ENCODE data around the gene TMEM229B.

The TMEM229B gene

DNA sequence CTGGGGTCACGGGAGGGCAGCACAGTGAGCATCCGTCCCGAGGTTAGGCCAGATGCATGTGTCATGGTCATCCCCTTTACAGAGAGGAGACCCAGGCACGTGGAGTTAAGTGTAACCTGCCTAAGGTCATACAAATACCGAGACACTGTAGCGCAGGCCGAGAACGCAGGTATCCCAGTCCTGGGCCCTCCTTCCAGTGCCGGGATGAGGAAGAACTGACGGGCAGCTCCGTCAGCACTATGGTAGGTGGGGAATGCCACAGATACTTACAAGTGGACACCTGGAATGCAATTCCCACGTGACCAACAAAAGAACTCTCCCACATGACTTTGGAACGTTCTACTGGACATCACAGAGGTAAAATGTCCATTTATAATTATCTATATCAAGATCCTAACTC, 8.7 kb upstream of the TMEM229B start:
- H3K4me3 ChIP-seq (ENCODE audit: low read length): no peak overlapping the region
- H3K27ac ChIP-seq (ENCODE audit: low read length): no peak overlapping the region
- H3K27me3 ChIP-seq (ENCODE audit: control insufficient read depth, insufficient read depth, low read length): no peaks in the 10 kb centered on the region
- no peak overlapping the region for H3K9ac ChIP-seq (ENCODE audit: low read length)
- no peaks in the 10 kb centered on the region for H3K36me3 ChIP-seq (ENCODE audit: control insufficient read depth, low read depth, low read length)
- H3K9me3 ChIP-seq (ENCODE audit: control insufficient read depth, low read depth, low read length): no peaks in the 10 kb centered on the region
- H3K4me1 ChIP-seq (ENCODE audit: control insufficient read depth, low read depth, low read length): peaks cover 3% of the 10 kb centered on the region

DNA sequence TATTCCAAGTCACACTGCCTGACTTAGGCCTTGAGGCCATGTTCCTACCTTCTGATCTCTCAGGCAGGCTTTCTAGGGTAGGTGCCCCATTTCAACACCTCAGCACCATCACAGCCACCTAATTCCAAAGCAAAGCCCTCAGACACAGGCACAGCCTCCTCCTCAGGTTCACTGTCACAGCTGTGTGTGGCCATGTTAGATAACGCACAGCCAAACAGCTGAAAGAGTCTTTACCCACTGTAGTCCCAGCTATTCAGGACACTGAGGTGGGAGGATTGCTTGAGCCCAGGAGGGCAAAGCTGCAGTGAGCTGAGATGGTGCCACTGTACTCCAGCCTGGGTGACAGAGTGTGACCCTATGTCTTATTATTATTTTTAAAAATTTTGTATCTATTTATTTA, 7.3 kb upstream of the TMEM229B start:
- Histone ChIP-seq H3K36me3 (ENCODE audit: control insufficient read depth, low read depth, low read length) (no peaks in the 10 kb centered on the region), H3K27ac (ENCODE audit: low read length) (no peak overlapping the region), H3K27me3 (ENCODE audit: control insufficient read depth, insufficient read depth, low read length) (no peaks in the 10 kb centered on the region), H3K4me1 (ENCODE audit: control insufficient read depth, low read depth, low read length) (peaks cover 11% of the 10 kb centered on the region), H3K4me3 (ENCODE audit: low read length) (no peak overlapping the region), H3K9ac (ENCODE audit: low read length) (no peak overlapping the region), H3K9me3 (ENCODE audit: control insufficient read depth, low read depth, low read length) (no peaks in the 10 kb centered on the region)

DNA sequence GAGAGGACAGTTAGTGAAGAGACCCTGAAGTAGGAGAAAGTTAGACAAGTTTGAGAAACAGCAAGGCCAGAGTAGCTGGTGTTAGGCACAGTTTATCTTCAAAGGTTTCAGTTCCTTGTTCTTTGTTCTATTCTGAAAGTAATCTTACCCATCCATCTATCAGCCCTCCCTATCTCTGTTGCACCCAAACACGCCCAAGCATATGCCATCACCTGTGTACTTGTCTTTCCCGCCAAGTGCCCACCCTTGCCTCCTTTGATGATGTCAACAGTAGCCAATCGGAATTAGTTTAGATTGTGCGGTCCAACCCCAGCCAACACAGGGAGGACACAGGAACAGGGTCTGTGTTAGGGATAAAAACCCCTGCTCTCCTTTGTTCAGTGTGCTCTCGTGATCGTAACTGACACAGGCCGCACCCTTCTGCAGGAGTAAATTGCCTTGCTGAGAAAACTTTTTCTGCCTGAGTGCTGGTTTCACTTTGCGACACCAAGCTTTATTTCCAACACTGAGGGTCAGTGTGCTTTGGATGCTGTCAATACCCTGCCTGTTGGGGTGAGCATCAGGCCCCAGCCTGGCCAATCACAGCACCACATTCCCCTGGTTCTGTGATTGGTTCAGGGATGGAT, 4.7 kb upstream of the TMEM229B start:
- H3K9ac ChIP-seq (ENCODE audit: low read length): no peak overlapping the region
- no peak overlapping the region for H3K27ac ChIP-seq (ENCODE audit: low read length)

DNA sequence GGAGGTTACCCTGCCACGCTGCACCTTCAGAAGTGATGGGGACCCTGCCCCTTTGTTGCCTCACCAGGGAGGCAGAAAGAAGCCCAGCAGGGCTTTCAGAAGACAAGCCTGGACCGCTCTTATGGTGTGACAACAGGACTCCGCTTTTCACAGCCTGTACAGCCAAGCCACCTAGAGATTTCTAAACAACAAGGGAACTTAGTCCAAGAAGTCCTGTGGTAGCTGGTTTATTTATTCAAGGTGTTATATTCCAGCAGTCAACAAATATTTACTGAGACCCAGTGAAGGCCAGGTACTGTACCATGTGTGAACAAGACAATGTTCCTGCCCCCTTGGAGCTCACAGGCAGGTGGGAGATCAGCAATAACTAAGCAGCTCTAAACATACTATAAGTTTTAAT, 4.0 kb upstream of the TMEM229B start:
- no peaks in the 10 kb centered on the region for H3K9me3 ChIP-seq (ENCODE audit: control insufficient read depth, low read depth, low read length)
- peaks cover 11% of the 10 kb centered on the region for H3K4me1 ChIP-seq (ENCODE audit: control insufficient read depth, low read depth, low read length)
- no peak overlapping the region for H3K4me3 ChIP-seq (ENCODE audit: low read length)
- no peaks in the 10 kb centered on the region for H3K27me3 ChIP-seq (ENCODE audit: control insufficient read depth, insufficient read depth, low read length)
- H3K9ac ChIP-seq (ENCODE audit: low read length): no peak overlapping the region
- H3K36me3 ChIP-seq (ENCODE audit: control insufficient read depth, low read depth, low read length): no peaks in the 10 kb centered on the region
- no peak overlapping the region for H3K27ac ChIP-seq (ENCODE audit: low read length)

More for the DNA sequence above, 4.7 kb upstream of the TMEM229B start:
- H3K4me3 ChIP-seq (ENCODE audit: low read length): no peak overlapping the region
- no peaks in the 10 kb centered on the region for H3K9me3 ChIP-seq (ENCODE audit: control insufficient read depth, low read depth, low read length)
- H3K36me3 ChIP-seq (ENCODE audit: control insufficient read depth, low read depth, low read length): no peaks in the 10 kb centered on the region
- peaks cover 11% of the 10 kb centered on the region for H3K4me1 ChIP-seq (ENCODE audit: control insufficient read depth, low read depth, low read length)
- no peaks in the 10 kb centered on the region for H3K27me3 ChIP-seq (ENCODE audit: control insufficient read depth, insufficient read depth, low read length)

DNA sequence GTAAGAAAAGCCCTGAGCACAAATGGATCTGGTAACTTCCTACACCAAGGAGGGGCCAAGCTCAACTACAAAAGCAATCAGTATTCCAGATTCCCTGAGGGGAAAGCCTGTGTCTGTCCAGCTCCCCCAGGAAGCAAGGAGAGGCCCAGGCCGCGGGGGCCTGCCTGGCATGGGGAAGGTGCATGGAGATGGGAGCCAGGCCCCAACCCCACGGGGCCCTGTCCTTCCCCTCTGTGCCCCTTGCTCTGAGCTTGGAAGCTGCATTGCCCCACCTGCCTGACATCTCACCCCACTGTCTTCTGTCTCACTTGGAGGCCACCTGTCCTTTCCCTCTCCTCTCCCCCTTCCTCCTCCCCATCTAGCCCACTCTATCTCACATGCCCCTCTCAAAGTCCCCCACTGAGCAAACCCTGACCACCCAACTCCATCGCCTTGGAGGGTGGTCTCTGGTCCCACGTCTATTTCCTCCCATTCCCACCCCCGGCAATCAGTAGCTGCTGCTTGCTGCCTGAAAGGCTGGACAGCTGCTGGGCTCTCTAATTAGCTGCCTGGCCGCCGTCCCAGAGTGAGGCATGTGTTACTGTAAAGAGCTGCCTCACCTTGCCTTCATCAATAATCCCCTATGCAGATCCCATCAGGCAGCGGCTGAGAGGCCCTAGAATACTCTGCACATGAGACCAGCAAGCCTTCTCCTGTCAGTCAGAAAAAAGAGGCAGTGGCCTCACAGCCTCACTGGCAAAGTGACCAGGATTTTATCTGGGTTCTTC, 3.4 kb upstream of the TMEM229B start:
- Histone ChIP-seq H3K4me1 (ENCODE audit: control insufficient read depth, low read depth, low read length) (peaks cover 11% of the 10 kb centered on the region), H3K4me3 (ENCODE audit: low read length) (no peak overlapping the region), H3K27ac (ENCODE audit: low read length) (no peak overlapping the region), H3K27me3 (ENCODE audit: control insufficient read depth, insufficient read depth, low read length) (no peaks in the 10 kb centered on the region), H3K9ac (ENCODE audit: low read length) (no peak overlapping the region), H3K36me3 (ENCODE audit: control insufficient read depth, low read depth, low read length) (no peaks in the 10 kb centered on the region), H3K9me3 (ENCODE audit: control insufficient read depth, low read depth, low read length) (no peaks in the 10 kb centered on the region)

DNA sequence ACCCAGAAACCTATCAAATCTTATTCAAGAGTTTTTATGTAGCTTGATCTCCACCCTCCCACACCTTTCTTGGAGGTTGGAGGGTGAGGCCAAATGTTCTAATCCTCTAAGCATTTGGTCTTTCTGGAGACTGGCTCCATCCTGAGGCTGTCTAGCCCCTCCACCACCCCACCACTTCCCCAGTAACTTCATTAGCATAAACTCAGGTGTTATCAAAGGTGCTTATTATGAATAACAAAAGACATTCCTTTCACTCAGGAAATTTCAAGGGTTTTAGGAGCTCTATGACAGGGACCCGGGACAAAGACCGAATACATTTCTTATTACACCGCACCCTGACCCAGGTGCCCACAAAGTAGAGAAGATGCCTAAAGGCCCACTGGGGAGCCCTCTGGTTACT, 2.8 kb upstream of the TMEM229B start:
- Histone ChIP-seq H3K4me1 (ENCODE audit: control insufficient read depth, low read depth, low read length) (peaks cover 11% of the 10 kb centered on the region), H3K36me3 (ENCODE audit: control insufficient read depth, low read depth, low read length) (no peaks in the 10 kb centered on the region), H3K27me3 (ENCODE audit: control insufficient read depth, insufficient read depth, low read length) (no peaks in the 10 kb centered on the region), H3K27ac (ENCODE audit: low read length) (no peak overlapping the region), H3K9me3 (ENCODE audit: control insufficient read depth, low read depth, low read length) (no peaks in the 10 kb centered on the region), H3K4me3 (ENCODE audit: low read length) (no peak overlapping the region), H3K9ac (ENCODE audit: low read length) (no peak overlapping the region)

DNA sequence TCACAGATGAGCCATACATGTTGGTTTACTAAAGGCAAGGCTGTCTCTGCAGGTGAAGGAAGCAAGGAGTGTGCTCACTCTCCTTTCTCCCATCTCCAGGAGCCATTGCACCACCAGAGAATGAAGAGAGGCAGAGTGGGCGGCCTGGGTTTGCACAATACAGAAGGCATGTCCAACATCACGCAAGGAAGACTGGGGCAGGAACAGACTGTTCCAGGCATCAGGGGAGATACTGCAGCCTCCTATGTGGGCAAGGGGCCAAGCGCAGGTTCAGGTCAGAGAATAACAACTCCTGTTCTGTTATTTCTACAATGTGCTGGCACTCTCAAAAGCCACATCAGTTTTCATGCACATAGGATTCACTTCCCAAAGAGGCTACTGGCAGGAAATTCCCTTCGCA, 1.7 kb upstream of the TMEM229B start:
- Histone ChIP-seq H3K4me1 (ENCODE audit: control insufficient read depth, low read depth, low read length) (peaks cover 11% of the 10 kb centered on the region), H3K27me3 (ENCODE audit: control insufficient read depth, insufficient read depth, low read length) (no peaks in the 10 kb centered on the region), H3K36me3 (ENCODE audit: control insufficient read depth, low read depth, low read length) (no peaks in the 10 kb centered on the region), H3K27ac (ENCODE audit: low read length) (no peak overlapping the region), H3K9ac (ENCODE audit: low read length) (no peak overlapping the region), H3K9me3 (ENCODE audit: control insufficient read depth, low read depth, low read length) (no peaks in the 10 kb centered on the region), H3K4me3 (ENCODE audit: low read length) (no peak overlapping the region)

DNA sequence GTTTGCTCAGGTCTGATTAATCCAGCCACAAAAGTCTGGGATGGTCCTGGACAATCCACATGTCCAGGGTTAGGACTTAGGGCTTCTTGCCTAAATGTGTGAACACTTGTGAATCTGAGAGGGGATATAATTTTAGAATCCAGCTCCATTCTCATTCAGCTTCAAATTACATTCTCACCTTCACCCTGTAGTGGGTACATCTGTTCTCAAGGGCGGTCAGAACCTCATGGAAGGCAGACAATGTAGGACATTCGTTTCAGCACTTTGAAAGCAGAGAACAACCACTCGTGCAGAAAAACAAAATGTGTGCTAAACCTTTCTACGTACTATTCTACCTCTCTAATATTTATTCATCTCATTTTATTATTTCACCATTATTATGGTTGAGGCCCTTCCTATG, 1.2 kb downstream of the TMEM229B start:
- Histone ChIP-seq H3K27me3 (ENCODE audit: control insufficient read depth, insufficient read depth, low read length) (no peaks in the 10 kb centered on the region), H3K4me1 (ENCODE audit: control insufficient read depth, low read depth, low read length) (peaks cover 9% of the 10 kb centered on the region), H3K27ac (ENCODE audit: low read length) (no peak overlapping the region), H3K4me3 (ENCODE audit: low read length) (no peak overlapping the region), H3K9me3 (ENCODE audit: control insufficient read depth, low read depth, low read length) (no peaks in the 10 kb centered on the region), H3K36me3 (ENCODE audit: control insufficient read depth, low read depth, low read length) (no peaks in the 10 kb centered on the region), H3K9ac (ENCODE audit: low read length) (no peak overlapping the region)

DNA sequence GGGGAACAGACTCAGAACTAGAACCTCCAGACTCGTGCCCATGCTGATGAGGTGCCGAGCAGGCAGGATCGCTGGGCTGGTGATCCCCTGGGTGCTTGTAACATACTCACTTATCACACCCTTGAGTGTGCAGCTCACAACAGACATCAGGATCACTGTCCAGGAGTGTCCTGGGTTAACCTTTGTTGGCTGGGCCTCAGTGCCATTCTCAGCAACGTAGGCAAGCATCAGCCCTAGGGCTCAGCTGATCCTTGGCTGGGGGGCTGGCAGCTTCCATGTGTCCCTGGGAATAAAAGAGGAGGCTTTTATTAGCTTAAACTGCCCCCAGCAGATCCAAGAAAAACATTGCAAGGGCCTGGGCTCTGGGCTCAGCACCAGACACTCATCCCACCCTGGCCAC, 1.6 kb downstream of the TMEM229B start:
- Histone ChIP-seq H3K9me3 (ENCODE audit: control insufficient read depth, low read depth, low read length) (no peaks in the 10 kb centered on the region), H3K9ac (ENCODE audit: low read length) (no peak overlapping the region)

DNA sequence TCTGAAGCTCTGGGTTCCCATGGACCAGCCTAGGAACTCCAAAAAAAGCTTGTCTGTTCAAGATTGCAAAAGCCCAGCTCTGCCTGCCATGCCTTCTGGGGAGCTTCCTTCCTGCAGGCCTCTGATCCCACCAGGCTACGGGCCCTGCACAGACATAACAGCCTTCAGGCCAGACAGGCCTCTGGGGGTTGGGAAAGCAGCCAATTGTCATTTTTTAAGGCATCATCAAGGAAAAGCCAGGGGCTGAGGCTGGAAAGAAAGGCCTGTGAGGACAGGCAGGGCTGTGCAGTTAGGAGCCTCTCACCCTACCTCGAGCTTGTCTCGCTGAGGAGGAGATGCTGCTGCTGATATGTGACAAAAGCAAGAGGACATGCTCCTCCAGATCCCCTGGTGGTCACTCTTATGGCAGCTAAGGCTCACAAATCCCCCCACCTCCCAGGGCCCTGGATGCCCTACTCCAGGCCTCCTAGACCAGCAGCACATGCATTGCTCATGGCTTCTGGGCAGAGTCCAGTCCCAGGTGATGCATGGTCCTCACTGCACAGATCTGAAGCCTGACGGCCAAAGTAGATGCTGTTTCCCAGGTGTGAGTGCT, 2.9 kb downstream of the TMEM229B start:
- Histone ChIP-seq H3K4me3 (ENCODE audit: low read length) (no peak overlapping the region), H3K27me3 (ENCODE audit: control insufficient read depth, insufficient read depth, low read length) (no peaks in the 10 kb centered on the region), H3K9ac (ENCODE audit: low read length) (no peak overlapping the region), H3K9me3 (ENCODE audit: control insufficient read depth, low read depth, low read length) (no peaks in the 10 kb centered on the region), H3K4me1 (ENCODE audit: control insufficient read depth, low read depth, low read length) (no peaks in the 10 kb centered on the region), H3K36me3 (ENCODE audit: control insufficient read depth, low read depth, low read length) (no peaks in the 10 kb centered on the region), H3K27ac (ENCODE audit: low read length) (no peak overlapping the region)

More for the DNA sequence above, 1.6 kb downstream of the TMEM229B start:
- Histone ChIP-seq H3K27ac (ENCODE audit: low read length) (no peak overlapping the region), H3K27me3 (ENCODE audit: control insufficient read depth, insufficient read depth, low read length) (no peaks in the 10 kb centered on the region), H3K4me1 (ENCODE audit: control insufficient read depth, low read depth, low read length) (peaks cover 5% of the 10 kb centered on the region), H3K4me3 (ENCODE audit: low read length) (no peak overlapping the region), H3K36me3 (ENCODE audit: control insufficient read depth, low read depth, low read length) (no peaks in the 10 kb centered on the region)

DNA sequence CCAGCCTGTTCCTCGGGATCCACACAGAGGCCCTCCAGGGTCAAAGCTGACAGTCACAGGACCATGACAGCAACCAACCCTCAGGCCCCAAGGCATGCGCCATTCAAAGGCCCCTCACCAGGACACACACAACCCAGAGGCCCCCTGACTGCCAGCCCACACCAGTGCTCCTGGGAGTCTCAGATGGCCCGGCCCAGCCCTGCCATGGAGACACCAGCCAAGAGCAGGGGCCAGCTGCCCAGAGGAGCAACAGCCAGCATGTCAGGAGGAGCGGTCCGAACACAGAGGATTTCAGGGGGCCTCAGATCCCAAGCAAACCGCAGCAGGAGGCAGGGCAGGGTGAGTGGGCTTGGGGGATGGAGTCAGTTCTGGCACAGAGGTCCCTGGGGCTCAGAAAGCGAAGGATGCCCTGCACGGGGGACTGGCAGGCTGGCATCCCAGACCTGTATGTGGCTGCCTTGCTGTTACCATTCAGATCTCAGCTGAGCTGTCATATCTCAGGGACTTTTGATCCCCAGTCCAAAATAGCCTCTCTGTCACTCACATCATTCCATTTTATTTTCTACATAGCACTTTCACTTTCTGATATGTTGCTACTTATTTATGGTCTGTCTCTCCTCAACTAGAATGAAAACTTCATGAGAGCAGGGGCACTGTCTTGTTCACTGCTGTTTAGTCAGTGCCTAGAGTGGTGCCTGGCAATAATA, 4.8 kb downstream of the TMEM229B start:
- no peak overlapping the region for H3K27ac ChIP-seq (ENCODE audit: low read length)
- no peaks in the 10 kb centered on the region for H3K4me1 ChIP-seq (ENCODE audit: control insufficient read depth, low read depth, low read length)
- H3K9ac ChIP-seq (ENCODE audit: low read length): no peak overlapping the region
- no peaks in the 10 kb centered on the region for H3K36me3 ChIP-seq (ENCODE audit: control insufficient read depth, low read depth, low read length)
- no peaks in the 10 kb centered on the region for H3K27me3 ChIP-seq (ENCODE audit: control insufficient read depth, insufficient read depth, low read length)
- no peak overlapping the region for H3K4me3 ChIP-seq (ENCODE audit: low read length)
- no peaks in the 10 kb centered on the region for H3K9me3 ChIP-seq (ENCODE audit: control insufficient read depth, low read depth, low read length)
